Muscle layer of colon (tissue), 2 donors: ENCODE results near the gene FAM114A1.
"Not testable (repeated sequence)": the region's sequence is repeated elsewhere in the genome, so short reads cannot be mapped to it uniquely, and the experiment has no call there.

Experiments
- H3K27ac ChIP-seq: one replicate; pipeline ENCODE4 v1.7.0; 2013; ENCODE audit warnings: low read depth, mild to moderate bottlenecking, low read length, moderate library complexity
- H3K27me3 ChIP-seq, 2 donors: one replicate each; pipeline ENCODE4 v1.7.0; 2013; ENCODE audit warnings: low read length in 2 of 2, mild to moderate bottlenecking in 2 of 2; ENCODE audit not compliant: insufficient read depth in 2 of 2, control insufficient read depth in 1 of 2
- H3K36me3 ChIP-seq: one replicate; pipeline ENCODE4 v1.7.0; 2013; ENCODE audit warnings: mild to moderate bottlenecking, low read length; ENCODE audit not compliant: insufficient read depth
- H3K4me1 ChIP-seq: one replicate; pipeline ENCODE4 v1.7.0; 2013; ENCODE audit warnings: mild to moderate bottlenecking, low read length; ENCODE audit not compliant: insufficient read depth
- H3K4me3 ChIP-seq, 2 donors: one replicate each; pipeline ENCODE4 v1.7.0; 2013; ENCODE audit warnings: low read length in 2 of 2, low read depth in 1 of 2, mild to moderate bottlenecking in 1 of 2, moderate library complexity in 1 of 2
- H3K9ac ChIP-seq: one replicate; pipeline ENCODE4 v1.7.0; 2013; ENCODE audit warnings: low read length
- H3K9me3 ChIP-seq: one replicate; pipeline ENCODE4 v1.7.0; 2013; ENCODE audit warnings: mild to moderate bottlenecking, low read length
- donor health status: abdominal sarcoma.
- donor health status: Adenocarcinoma of cecum.

Gene FAM114A1

GRCh38 chr4:38925492-38926413 lies 58.1 kb downstream of the FAM114A1 start:
- H3K4me3 ChIP-seq, result no peak overlapping the region
- no peak overlapping the region for H3K9ac ChIP-seq
- H3K36me3 ChIP-seq, result peaks cover 22% of the 10 kb centered on the region
- peak overlapping the region; percentile 61 for H3K27ac ChIP-seq
- H3K27me3 ChIP-seq, result no peaks in the 10 kb centered on the region
- H3K4me1 ChIP-seq, result peaks cover 74% of the 10 kb centered on the region
- H3K9me3 ChIP-seq, result no peaks in the 10 kb centered on the region

GRCh38 chr4:38926896-38927295 lies 59.3 kb downstream of the FAM114A1 start:
- Histone ChIP-seq H3K27me3 (no peaks in the 10 kb centered on the region), H3K9me3 (no peaks in the 10 kb centered on the region), H3K27ac (peak overlapping the region; percentile 61), H3K9ac (no peak overlapping the region), H3K4me1 (peaks cover 78% of the 10 kb centered on the region), H3K36me3 (peaks cover 25% of the 10 kb centered on the region), H3K4me3 (no peak overlapping the region)

- Histone ChIP-seq H3K4me1 (peaks cover 67% of the 10 kb centered on the region), H3K9me3 (no peaks in the 10 kb centered on the region), H3K9ac (no peak overlapping the region), H3K36me3 (peaks cover 27% of the 10 kb centered on the region), H3K4me3 (no peak overlapping the region), H3K27me3 (no peaks in the 10 kb centered on the region), H3K27ac (peak overlapping the region; percentile 48)
Observed at GRCh38 chr4:38928568-38928967, 61.0 kb downstream of the FAM114A1 start.

- Histone ChIP-seq H3K4me3 (no peak overlapping the region), H3K27ac (peak overlapping the region; percentile 48), H3K4me1 (peaks cover 62% of the 10 kb centered on the region), H3K9ac (no peak overlapping the region), H3K27me3 (no peaks in the 10 kb centered on the region), H3K36me3 (peaks cover 31% of the 10 kb centered on the region), H3K9me3 (no peaks in the 10 kb centered on the region)
Observed at GRCh38 chr4:38928974-38929373, 61.4 kb downstream of the FAM114A1 start.

- Histone ChIP-seq H3K9me3 (no peaks in the 10 kb centered on the region), H3K36me3 (peaks cover 38% of the 10 kb centered on the region), H3K4me1 (peaks cover 54% of the 10 kb centered on the region), H3K27me3 (no peaks in the 10 kb centered on the region), H3K4me3 (no peak overlapping the region), H3K9ac (peak overlapping the region; percentile 11), H3K27ac (peak overlapping the region; percentile 48)
Observed at GRCh38 chr4:38930204-38930603, 62.6 kb downstream of the FAM114A1 start.

GRCh38 chr4:38930707-38931106 lies 63.1 kb downstream of the FAM114A1 start:
- Histone ChIP-seq H3K27me3 (no peaks in the 10 kb centered on the region), H3K36me3 (peaks cover 38% of the 10 kb centered on the region)

GRCh38 chr4:38931125-38931524 lies 63.5 kb downstream of the FAM114A1 start:
- Histone ChIP-seq H3K9ac (no peak overlapping the region), H3K27ac (peak overlapping the region; percentile 5), H3K36me3 (peaks cover 38% of the 10 kb centered on the region), H3K4me3 (no peak overlapping the region), H3K27me3 (no peaks in the 10 kb centered on the region), H3K9me3 (no peaks in the 10 kb centered on the region), H3K4me1 (peaks cover 51% of the 10 kb centered on the region)

More at GRCh38 chr4:38930707-38931106, 63.1 kb downstream of the FAM114A1 start:
- H3K4me1 ChIP-seq, result peaks cover 55% of the 10 kb centered on the region
- no peak overlapping the region for H3K4me3 ChIP-seq
- peak overlapping the region; percentile 48 for H3K27ac ChIP-seq
- H3K9ac ChIP-seq, result no peak overlapping the region
- H3K9me3 ChIP-seq, result no peaks in the 10 kb centered on the region

- H3K9ac ChIP-seq, result no peak overlapping the region
- H3K4me1 ChIP-seq, result peaks cover 13% of the 10 kb centered on the region
- no peaks in the 10 kb centered on the region for H3K27me3 ChIP-seq
- H3K9me3 ChIP-seq, result no peaks in the 10 kb centered on the region
- H3K36me3 ChIP-seq, result peaks cover 45% of the 10 kb centered on the region
- no peak overlapping the region for H3K4me3 ChIP-seq
- H3K27ac ChIP-seq, result peak overlapping the region; percentile 76
Observed at GRCh38 chr4:38935391-38936073, 67.9 kb downstream of the FAM114A1 start.

- no peak overlapping the region for H3K27ac ChIP-seq
- no peaks in the 10 kb centered on the region for H3K9me3 ChIP-seq
- H3K36me3 ChIP-seq, result peaks cover 40% of the 10 kb centered on the region
- no peak overlapping the region for H3K4me3 ChIP-seq
- no peak overlapping the region for H3K9ac ChIP-seq
- H3K27me3 ChIP-seq, result no peaks in the 10 kb centered on the region
- peaks cover 33% of the 10 kb centered on the region for H3K4me1 ChIP-seq
Observed at GRCh38 chr4:38939165-38939564, 71.6 kb downstream of the FAM114A1 start.

GRCh38 chr4:38940476-38940875 lies 72.9 kb downstream of the FAM114A1 start:
- Histone ChIP-seq H3K4me1 (peaks cover 28% of the 10 kb centered on the region), H3K9ac (no peak overlapping the region), H3K27ac (peak overlapping the region; percentile 52), H3K27me3 (no peaks in the 10 kb centered on the region), H3K4me3 (no peak overlapping the region), H3K36me3 (peaks cover 35% of the 10 kb centered on the region), H3K9me3 (no peaks in the 10 kb centered on the region)

GRCh38 chr4:38941906-38942305 lies 74.3 kb downstream of the FAM114A1 start:
- H3K9ac ChIP-seq, H3K9me3 ChIP-seq, H3K4me3 ChIP-seq, H3K27me3 ChIP-seq: not testable (repeated sequence)
- peaks cover 31% of the 10 kb centered on the region for H3K36me3 ChIP-seq
- peaks cover 34% of the 10 kb centered on the region for H3K4me1 ChIP-seq
- peak overlapping the region; percentile 64 for H3K27ac ChIP-seq
